Panc1 (cell line): ENCODE data around the gene TMEM170A. TPM values are rescaled to one million over a fixed set of nuclear protein-coding genes. Genes with fewer than 3 reads are reported as not detected.

Experiments
- ATAC-seq: fragments of 200-7000 bp; cut with Tn5 transposase; 2 replicates; pipeline ENCODE4 v1.9.1; 2020; ENCODE audit warnings: mild to moderate bottlenecking, moderate library complexity
- BruUV-seq: library from RNA; stranded (reverse); fragments of 400-500 nt; replicated peaks from 2 replicates; lab custom pipeline; 2021; lab: Mats Ljungman, UMichigan
- CTCF ChIA-PET: fragments of 300-600 bp; sonication (Branson Sonifier 250); formaldehyde crosslinking; loops from one replicate; lab custom pipeline; 2022; ENCODE audit warnings: antibody characterized with exemption; lab: Charles Lee
- POLR2A ChIA-PET: fragments of 300-600 bp; sonication (Branson Sonifier 250); formaldehyde crosslinking; loops from one replicate; lab custom pipeline; 2022; ENCODE audit warnings: antibody characterized with exemption; lab: Charles Lee
- DNase-seq: peaks from one replicate; pipeline ENCODE4 v3.0.0-alpha.2; 2010; ENCODE audit warnings: low read depth, low spot score
- H3K27ac ChIP-seq: 2 replicates; pipeline ENCODE4 v1.5.1; 2011; ENCODE audit warnings: mild to moderate bottlenecking, low read length, inconsistent platforms
- H3K27me3 ChIP-seq: fragments of 200-500 bp; sonication (Bioruptor generic); 2 replicates; pipeline ENCODE4 v1.6.0; 2014; ENCODE audit warnings: low read length, inconsistent platforms; ENCODE audit not compliant: control insufficient read depth, insufficient read depth
- H3K36me3 ChIP-seq: fragments of 200-500 bp; sonication (Bioruptor generic); 2 replicates; pipeline ENCODE4 v1.5.1; 2014; ENCODE audit warnings: inconsistent platforms, mild to moderate bottlenecking, low read length, moderate library complexity; ENCODE audit not compliant: control insufficient read depth, insufficient read depth
- H3K4me1 ChIP-seq: 2 replicates; pipeline ENCODE4 v1.5.1; 2011; ENCODE audit warnings: inconsistent platforms, mild to moderate bottlenecking, low read length, moderate library complexity; ENCODE audit not compliant: control insufficient read depth, insufficient read depth
- H3K4me3 ChIP-seq, 2 experiments: 2 replicates each; pipeline ENCODE4 v1.5.1; 2011 to 2012; ENCODE audit warnings: low read depth in 2 of 2, low read length in 2 of 2, mild to moderate bottlenecking in 2 of 2, inconsistent platforms in 1 of 2, moderate library complexity in 1 of 2
- H3K9me3 ChIP-seq: fragments of 200-500 bp; sonication (Bioruptor generic); 2 replicates; pipeline ENCODE4 v1.5.1; 2014; ENCODE audit warnings: low read depth, mild to moderate bottlenecking, inconsistent platforms, low read length, moderate library complexity; ENCODE audit not compliant: control insufficient read depth, insufficient read depth
- POLR2AphosphoS5 ChIP-seq: IDR thresholded peaks from 2 replicates; pipeline ENCODE4 v1.6.1; 2012; ENCODE audit warnings: mild to moderate bottlenecking, low read depth, low read length, moderate library complexity
- SIN3A ChIP-seq: IDR thresholded peaks from 2 replicates; pipeline ENCODE4 v1.6.1; 2012; ENCODE audit warnings: low read depth, mild to moderate bottlenecking, low read length, moderate library complexity, borderline replicate concordance; ENCODE audit not compliant: insufficient read depth
- TCF7L2 ChIP-seq: IDR thresholded peaks from 2 replicates; pipeline ENCODE4 v1.6.1; 2011; ENCODE audit warnings: mild to moderate bottlenecking, low read depth, low read length, inconsistent platforms
- in situ Hi-C: cut with HindIII; loops from 2 replicates; pipeline ENCODE4 v1.10.0; 2016; ENCODE audit warnings: low sequenced_read_pairs, low pct_unique_long_range_greater_than_20kb
- intact Hi-C: fragments of 100-400 bp; cut with micrococcal nuclease; formaldehyde crosslinking; loops from one replicate; pipeline ENCODE4 v1.10.0; 2022; ENCODE audit not compliant: unreplicated experiment
- total RNA-seq: library from RNA; stranded (reverse); gene quantifications from one replicate; pipeline ENCODE4 v1.2.1, GENCODE V29; 2021; ENCODE audit not compliant: unreplicated experiment
- TF ChIP-seq, protein P1 (sequence below), 2 experiments: IDR thresholded peaks; 2 replicates each; pipeline ENCODE4 v1.6.1; 2011 to 2012; ENCODE audit warnings: low read depth in 2 of 2, control low read depth in 1 of 2, low read length in 1 of 2, mild to moderate bottlenecking in 1 of 2, moderate library complexity in 1 of 2; ENCODE audit not compliant: insufficient read depth in 1 of 2
- TF ChIP-seq, protein P2 (sequence below): fragments of 450-650 bp; IDR thresholded peaks from 2 replicates; pipeline ENCODE4 v1.5.1; 2017; ENCODE audit warnings: mild to moderate bottlenecking

Gene TMEM170A
- total RNA-seq, 1 experiment from 2014 or later, result 19.0 TPM

DNA sequence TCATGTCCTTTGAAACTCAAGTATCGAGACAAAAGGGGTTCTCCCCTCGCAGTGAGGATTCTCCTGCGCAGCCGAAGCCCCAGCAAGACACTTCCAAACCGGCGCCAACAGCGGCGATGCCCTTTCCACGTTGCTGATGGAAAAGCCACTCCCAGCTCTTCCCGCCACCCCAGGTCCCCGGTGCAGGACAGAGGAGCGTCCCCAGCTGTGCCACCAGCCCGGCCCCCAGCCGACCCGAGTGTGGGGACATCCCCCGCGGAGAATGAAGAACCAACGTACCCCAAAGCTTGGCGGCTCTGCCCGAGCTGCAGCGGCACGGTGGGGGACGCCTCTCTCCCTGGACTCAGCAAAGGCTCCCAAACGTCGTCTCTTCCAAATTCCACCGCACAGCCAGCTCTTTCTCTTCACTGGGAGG, 30.2 kb upstream of the TMEM170A start:
- in situ Hi-C loops, result no loop called here
- no TSS peak for BruUV-seq
- ATAC-seq (no peak), DNase-seq (no peak)
- intact Hi-C loops, result no loop called here
- Histone ChIP-seq H3K4me3 (no peak overlapping the region), H3K9me3 (no peaks in the 10 kb centered on the region), H3K27ac (no peak overlapping the region), H3K36me3 (no peaks in the 10 kb centered on the region), H3K27me3 (no peaks in the 10 kb centered on the region), H3K4me1 (0 out of 2 replicates have a peak, but pooled peaks cover 5% of the 10 kb centered on the region)
- TF ChIP-seq, protein P1, sequence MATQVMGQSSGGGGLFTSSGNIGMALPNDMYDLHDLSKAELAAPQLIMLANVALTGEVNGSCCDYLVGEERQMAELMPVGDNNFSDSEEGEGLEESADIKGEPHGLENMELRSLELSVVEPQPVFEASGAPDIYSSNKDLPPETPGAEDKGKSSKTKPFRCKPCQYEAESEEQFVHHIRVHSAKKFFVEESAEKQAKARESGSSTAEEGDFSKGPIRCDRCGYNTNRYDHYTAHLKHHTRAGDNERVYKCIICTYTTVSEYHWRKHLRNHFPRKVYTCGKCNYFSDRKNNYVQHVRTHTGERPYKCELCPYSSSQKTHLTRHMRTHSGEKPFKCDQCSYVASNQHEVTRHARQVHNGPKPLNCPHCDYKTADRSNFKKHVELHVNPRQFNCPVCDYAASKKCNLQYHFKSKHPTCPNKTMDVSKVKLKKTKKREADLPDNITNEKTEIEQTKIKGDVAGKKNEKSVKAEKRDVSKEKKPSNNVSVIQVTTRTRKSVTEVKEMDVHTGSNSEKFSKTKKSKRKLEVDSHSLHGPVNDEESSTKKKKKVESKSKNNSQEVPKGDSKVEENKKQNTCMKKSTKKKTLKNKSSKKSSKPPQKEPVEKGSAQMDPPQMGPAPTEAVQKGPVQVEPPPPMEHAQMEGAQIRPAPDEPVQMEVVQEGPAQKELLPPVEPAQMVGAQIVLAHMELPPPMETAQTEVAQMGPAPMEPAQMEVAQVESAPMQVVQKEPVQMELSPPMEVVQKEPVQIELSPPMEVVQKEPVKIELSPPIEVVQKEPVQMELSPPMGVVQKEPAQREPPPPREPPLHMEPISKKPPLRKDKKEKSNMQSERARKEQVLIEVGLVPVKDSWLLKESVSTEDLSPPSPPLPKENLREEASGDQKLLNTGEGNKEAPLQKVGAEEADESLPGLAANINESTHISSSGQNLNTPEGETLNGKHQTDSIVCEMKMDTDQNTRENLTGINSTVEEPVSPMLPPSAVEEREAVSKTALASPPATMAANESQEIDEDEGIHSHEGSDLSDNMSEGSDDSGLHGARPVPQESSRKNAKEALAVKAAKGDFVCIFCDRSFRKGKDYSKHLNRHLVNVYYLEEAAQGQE (IDR thresholded peaks at IDR 0.05; ENCODE audit: insufficient read depth in 1 of 2, low read depth in 2 of 2, low read length in 1 of 2), result no peak
- TF ChIP-seq POLR2AphosphoS5 (no peak), SIN3A (no peak), TCF7L2 (no peak)
- TF ChIP-seq, protein P2, sequence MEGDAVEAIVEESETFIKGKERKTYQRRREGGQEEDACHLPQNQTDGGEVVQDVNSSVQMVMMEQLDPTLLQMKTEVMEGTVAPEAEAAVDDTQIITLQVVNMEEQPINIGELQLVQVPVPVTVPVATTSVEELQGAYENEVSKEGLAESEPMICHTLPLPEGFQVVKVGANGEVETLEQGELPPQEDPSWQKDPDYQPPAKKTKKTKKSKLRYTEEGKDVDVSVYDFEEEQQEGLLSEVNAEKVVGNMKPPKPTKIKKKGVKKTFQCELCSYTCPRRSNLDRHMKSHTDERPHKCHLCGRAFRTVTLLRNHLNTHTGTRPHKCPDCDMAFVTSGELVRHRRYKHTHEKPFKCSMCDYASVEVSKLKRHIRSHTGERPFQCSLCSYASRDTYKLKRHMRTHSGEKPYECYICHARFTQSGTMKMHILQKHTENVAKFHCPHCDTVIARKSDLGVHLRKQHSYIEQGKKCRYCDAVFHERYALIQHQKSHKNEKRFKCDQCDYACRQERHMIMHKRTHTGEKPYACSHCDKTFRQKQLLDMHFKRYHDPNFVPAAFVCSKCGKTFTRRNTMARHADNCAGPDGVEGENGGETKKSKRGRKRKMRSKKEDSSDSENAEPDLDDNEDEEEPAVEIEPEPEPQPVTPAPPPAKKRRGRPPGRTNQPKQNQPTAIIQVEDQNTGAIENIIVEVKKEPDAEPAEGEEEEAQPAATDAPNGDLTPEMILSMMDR, result no peak
- POLR2A ChIA-PET, result no interaction called here
- CTCF ChIA-PET, result no interaction called here

DNA sequence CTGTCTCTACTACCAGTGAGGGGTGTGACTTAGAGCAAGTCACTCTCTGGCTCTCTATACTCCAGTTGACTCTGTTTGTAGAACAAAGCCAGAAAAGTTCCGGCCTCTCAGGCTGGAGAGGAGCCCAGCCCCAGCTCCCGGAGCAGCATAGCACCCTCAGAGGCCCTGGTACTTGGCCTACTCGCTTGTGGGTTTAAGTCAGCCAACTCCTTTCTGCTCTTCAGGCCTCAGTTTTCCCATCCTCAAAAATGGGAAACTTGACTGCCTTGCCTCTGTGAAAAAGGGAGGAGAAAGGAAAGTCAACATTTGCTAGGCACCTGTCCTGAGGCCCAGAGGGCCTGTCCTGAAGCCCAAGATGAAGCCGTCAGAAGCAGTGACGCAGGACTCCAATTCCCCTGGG, 29.7 kb upstream of the TMEM170A start:
- DNase-seq, result no peak
- BruUV-seq, result no TSS peak
- Histone ChIP-seq H3K36me3 (no peaks in the 10 kb centered on the region), H3K27me3 (no peaks in the 10 kb centered on the region), H3K27ac (no peak overlapping the region), H3K4me1 (0 out of 2 replicates have a peak, but pooled peaks cover 5% of the 10 kb centered on the region), H3K4me3 (no peak overlapping the region), H3K9me3 (no peaks in the 10 kb centered on the region)
- no peak for ATAC-seq
- in situ Hi-C loops, result no loop called here
- CTCF ChIA-PET, result no interaction called here
- TF ChIP-seq SIN3A (no peak), POLR2AphosphoS5 (no peak), TCF7L2 (no peak)
- TF ChIP-seq, protein P2, result no peak
- intact Hi-C loops, result no loop called here
- POLR2A ChIA-PET, result no interaction called here
